OCI-LY3 (cell line): ENCODE data around the gene CYP4F2.
A peak's percentile ranks its signal among the peaks of the same experiment; 100 is the strongest.
"Not testable (repeated sequence)": the region's sequence is repeated elsewhere in the genome, so short reads cannot be mapped to it uniquely, and the experiment has no call there.

Source experiments
- H2AFZ ChIP-seq: fragments of 200-600, 300-600 bp; shearing (Covaris generic); 2 replicates; pipeline ENCODE4 v1.6.0; 2014; ENCODE audit warnings: antibody characterized with exemption, low read depth, low read length
- H3K27ac ChIP-seq: fragments of 200-600, 300-600 bp; sonication (generic); 2 replicates; pipeline ENCODE4 v1.5.1; 2014; ENCODE audit warnings: mild to moderate bottlenecking, low read length, moderate library complexity, mixed read lengths
- H3K27me3 ChIP-seq: fragments of 200-600, 300-600 bp; sonication (generic); 2 replicates; pipeline ENCODE4 v1.6.1; 2014; ENCODE audit warnings: low read depth, low read length, mixed read lengths
- H3K36me3 ChIP-seq: fragments of 200-600, 300-600 bp; sonication (generic); replicated peaks from 2 replicates; pipeline ENCODE3; 2014; ENCODE audit warnings: low read depth, low read length, mixed read lengths
- H3K4me1 ChIP-seq: fragments of 300-600, 200-600 bp; sonication (generic); 2 replicates; pipeline ENCODE4 v1.6.1; 2014; ENCODE audit warnings: low read length, mixed read lengths
- H3K4me2 ChIP-seq: fragments of 200-600, 300-600 bp; sonication (generic); 2 replicates; pipeline ENCODE4 v1.6.1; 2014; ENCODE audit warnings: low read length, mixed read lengths
- H3K4me3 ChIP-seq: fragments of 300-600, 200-600 bp; sonication (generic); 2 replicates; pipeline ENCODE4 v1.5.1; 2014; ENCODE audit warnings: antibody characterized with exemption, mild to moderate bottlenecking, low read length, moderate library complexity
- H3K79me2 ChIP-seq: fragments of 300-600, 200-600 bp; shearing (Covaris generic); 2 replicates; pipeline ENCODE4 v1.6.1; 2014; ENCODE audit warnings: mild to moderate bottlenecking, low read length, mixed read lengths
- H3K9ac ChIP-seq: fragments of 300-600, 200-600 bp; shearing (Covaris generic); 2 replicates; pipeline ENCODE4 v1.6.0; 2014; ENCODE audit warnings: mild to moderate bottlenecking, low read length, moderate library complexity
- H3K9me3 ChIP-seq: fragments of 200-600, 300-600 bp; shearing (Covaris generic); 2 replicates; pipeline ENCODE4 v1.6.1; 2014; ENCODE audit warnings: low read length, mixed read lengths; ENCODE audit not compliant: insufficient read depth
- H4K20me1 ChIP-seq: fragments of 200-600, 300-600 bp; sonication (generic); 2 replicates; pipeline ENCODE4 v1.6.1; 2016; ENCODE audit warnings: low read length, mixed read lengths; ENCODE audit not compliant: insufficient read depth
- CTCF ChIP-seq: fragments of 200-600, 300-600 bp; sonication (generic); IDR thresholded peaks from 2 replicates; pipeline ENCODE4 v1.5.1; 2014; ENCODE audit warnings: antibody characterized with exemption, low read length, low read depth
- EZH2phosphoT487 ChIP-seq: fragments of 200-600 bp; shearing (Covaris generic); IDR thresholded peaks from 2 replicates; pipeline ENCODE4 v1.6.1; 2018; ENCODE audit warnings: antibody characterized with exemption, mixed run types, low read depth

Gene CYP4F2

DNA sequence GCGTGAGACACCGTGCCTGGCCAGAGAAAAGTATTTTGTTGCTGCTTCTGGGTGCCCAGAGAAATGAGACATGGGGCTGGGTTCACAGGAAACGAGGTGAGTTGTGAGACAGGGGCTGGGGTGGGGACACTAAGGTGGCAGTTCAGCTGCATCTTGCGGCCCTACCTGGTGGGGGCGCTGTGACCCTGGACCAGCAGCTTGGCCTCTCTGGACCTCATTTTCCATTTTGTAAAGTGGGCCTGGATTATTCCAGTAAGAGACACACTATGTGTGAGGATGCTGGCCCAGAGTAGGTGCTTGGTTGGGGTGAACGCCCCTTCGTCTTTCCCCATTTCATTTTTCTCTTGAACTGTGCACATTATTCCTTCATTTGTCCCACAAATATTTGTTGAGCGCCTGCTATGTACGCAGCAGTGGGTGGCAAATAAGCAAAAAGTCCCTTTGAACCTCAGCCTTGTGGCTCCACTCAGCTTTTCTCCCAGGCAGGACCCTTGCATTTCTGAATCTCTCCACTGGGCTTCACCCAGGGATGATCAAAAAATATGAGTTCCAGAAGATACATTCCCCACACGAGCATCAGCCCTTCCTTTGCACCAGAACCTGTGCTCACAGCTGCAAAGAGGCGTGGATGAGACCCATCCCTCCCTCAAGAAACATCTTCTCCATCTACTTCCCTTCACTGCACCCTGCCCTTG lies 55.9 kb downstream of the CYP4F2 start:
- no peak overlapping the region for H3K4me3 ChIP-seq
- H3K4me1 ChIP-seq = no peaks in the 10 kb centered on the region
- H3K9ac ChIP-seq = no peak overlapping the region
- H3K27ac ChIP-seq = no peak overlapping the region
- H2AFZ ChIP-seq = no peak overlapping the region
- H3K4me2 ChIP-seq = no peak overlapping the region
- peaks cover 18% of the 10 kb centered on the region for H3K27me3 ChIP-seq
- H4K20me1 ChIP-seq = no peaks in the 10 kb centered on the region
- no peaks in the 10 kb centered on the region for H3K36me3 ChIP-seq
- no peaks in the 10 kb centered on the region for H3K79me2 ChIP-seq
- no peaks in the 10 kb centered on the region for H3K9me3 ChIP-seq
- TF ChIP-seq CTCF = peak; percentile 30
- TF ChIP-seq EZH2phosphoT487 = no peak

DNA sequence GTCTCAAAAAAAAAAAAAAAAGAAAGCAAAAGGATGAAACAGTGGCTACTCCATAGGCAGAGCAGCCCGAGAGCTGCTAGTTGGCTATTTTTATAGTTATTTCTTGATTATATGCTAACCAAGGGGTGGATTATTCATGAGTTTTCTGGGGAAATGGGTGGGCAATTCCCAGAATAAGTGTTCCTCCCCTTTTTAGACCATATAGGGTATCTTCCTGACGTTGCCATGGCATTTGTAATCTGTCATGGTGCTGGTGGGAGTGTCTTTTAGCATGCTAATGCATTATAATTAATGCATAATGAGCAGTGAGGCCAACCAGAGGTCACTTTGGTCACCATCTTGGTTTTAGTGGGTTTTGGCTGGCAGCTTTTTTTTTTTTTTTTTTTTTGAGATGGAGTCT lies 57.0 kb downstream of the CYP4F2 start:
- no peak overlapping the region for H3K4me3 ChIP-seq
- no peaks in the 10 kb centered on the region for H3K79me2 ChIP-seq
- no peak overlapping the region for H3K9ac ChIP-seq
- no peak overlapping the region for H2AFZ ChIP-seq
- H3K4me2 ChIP-seq = no peak overlapping the region
- no peaks in the 10 kb centered on the region for H3K9me3 ChIP-seq
- H3K27ac ChIP-seq = no peak overlapping the region
- H3K4me1 ChIP-seq = peaks cover 3% of the 10 kb centered on the region; the same call in 1 of the 2 replicates
- peaks cover 9% of the 10 kb centered on the region; the same call in 1 of the 2 replicates for H3K27me3 ChIP-seq
- H3K36me3 ChIP-seq = no peaks in the 10 kb centered on the region
- no peaks in the 10 kb centered on the region for H4K20me1 ChIP-seq
- no peak for TF ChIP-seq EZH2phosphoT487

DNA sequence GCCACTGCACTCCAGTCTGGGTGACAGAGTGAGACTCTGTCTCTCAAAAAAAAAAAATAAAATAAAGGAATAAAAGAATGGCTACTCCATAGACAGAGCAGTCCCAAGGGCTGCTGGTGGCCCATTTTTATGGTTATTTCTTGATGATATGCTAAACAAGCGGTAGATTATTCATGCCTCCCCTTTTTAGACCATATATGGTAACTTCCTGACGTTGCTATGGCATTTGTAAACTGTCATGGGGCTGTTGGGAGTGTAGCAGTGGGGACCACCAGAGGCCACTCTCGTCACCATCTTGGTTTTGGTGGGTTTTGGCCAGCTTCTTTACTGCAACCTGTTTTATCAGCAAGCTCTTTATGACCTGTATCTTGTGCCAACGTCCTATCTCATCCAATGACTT lies 58.0 kb downstream of the CYP4F2 start:
- not testable (repeated sequence) for H4K20me1 ChIP-seq, H3K79me2 ChIP-seq, H3K4me2 ChIP-seq, H3K4me3 ChIP-seq, H3K9ac ChIP-seq, H3K9me3 ChIP-seq, H3K27me3 ChIP-seq, H3K36me3 ChIP-seq, H3K4me1 ChIP-seq, H3K27ac ChIP-seq, H2AFZ ChIP-seq

DNA sequence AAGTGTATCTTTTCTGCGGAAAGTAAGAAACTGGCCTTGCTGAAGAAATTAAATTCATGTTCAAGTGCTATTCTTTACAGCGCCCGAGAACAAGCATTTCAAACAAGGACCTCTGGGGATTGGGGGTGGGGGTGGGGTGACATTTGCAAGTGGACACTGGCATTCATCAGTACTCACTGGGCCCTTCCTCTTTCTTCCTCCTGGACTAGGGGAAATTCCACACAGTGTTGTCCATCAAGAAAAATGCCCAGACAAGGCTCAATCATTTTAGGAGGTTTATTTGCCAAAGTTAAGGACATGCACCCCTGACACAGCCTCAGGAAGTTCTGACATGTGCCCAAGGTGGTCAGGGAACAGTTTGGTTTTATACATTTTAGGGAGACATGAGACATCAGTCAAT lies 59.5 kb downstream of the CYP4F2 start:
- H4K20me1 ChIP-seq = no peaks in the 10 kb centered on the region
- H3K9me3 ChIP-seq = no peaks in the 10 kb centered on the region
- no peak overlapping the region for H3K27ac ChIP-seq
- H3K36me3 ChIP-seq = no peaks in the 10 kb centered on the region
- no peak overlapping the region for H3K4me2 ChIP-seq
- H2AFZ ChIP-seq = no peak overlapping the region
- TF ChIP-seq CTCF = no peak
- TF ChIP-seq EZH2phosphoT487 = no peak
- no peak overlapping the region for H3K4me3 ChIP-seq
- H3K9ac ChIP-seq = no peak overlapping the region
- H3K79me2 ChIP-seq = no peaks in the 10 kb centered on the region
- peaks cover 3% of the 10 kb centered on the region; the same call in 1 of the 2 replicates for H3K4me1 ChIP-seq
- no peaks in the 10 kb centered on the region for H3K27me3 ChIP-seq

DNA sequence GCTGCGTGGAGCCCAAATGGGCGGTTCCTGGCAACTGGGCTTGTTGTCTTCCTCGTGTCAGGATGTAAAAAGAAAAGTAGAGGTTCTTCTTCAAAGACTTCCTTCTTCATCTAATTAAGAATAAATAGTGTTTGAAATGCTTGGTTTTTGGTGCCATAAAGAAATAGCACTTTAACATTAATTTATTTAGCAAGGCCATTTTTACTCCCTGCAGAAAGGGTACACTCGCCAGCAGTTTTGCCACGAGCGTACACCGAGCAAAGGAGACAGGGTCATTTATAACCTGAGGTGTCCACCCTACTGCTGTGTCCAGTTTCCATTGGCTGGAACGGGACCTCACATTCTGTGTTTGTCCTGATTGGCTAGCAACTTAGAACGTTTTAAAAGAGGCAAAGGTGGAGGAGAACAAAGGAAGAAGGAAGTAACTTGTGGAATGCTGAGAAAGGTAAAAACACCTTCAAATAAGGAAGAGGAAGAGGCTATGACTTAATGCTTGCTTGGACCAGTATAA lies 60.6 kb downstream of the CYP4F2 start:
- H2AFZ ChIP-seq = peak overlapping the region; percentile 56; the same call in 1 of the 2 replicates
- peak overlapping the region; percentile 84 for H3K4me3 ChIP-seq
- peaks cover 3% of the 10 kb centered on the region; the same call in 1 of the 2 replicates for H3K4me1 ChIP-seq

More for the DNA sequence above, 60.6 kb downstream of the CYP4F2 start:
- H3K4me2 ChIP-seq = peak overlapping the region; percentile 74
- no peaks in the 10 kb centered on the region for H3K9me3 ChIP-seq
- peak overlapping the region; percentile 65 for H3K27ac ChIP-seq
- no peaks in the 10 kb centered on the region for H3K36me3 ChIP-seq
- TF ChIP-seq EZH2phosphoT487 (no peak), CTCF (no peak)
- peak overlapping the region; percentile 73 for H3K9ac ChIP-seq
- H4K20me1 ChIP-seq = no peaks in the 10 kb centered on the region
- no peaks in the 10 kb centered on the region for H3K79me2 ChIP-seq
- no peaks in the 10 kb centered on the region for H3K27me3 ChIP-seq
